H1 (cell line): Measurements from ENCODE around the gene PLCH2. TPM values are rescaled to one million over a fixed set of nuclear protein-coding genes. Genes with fewer than 3 reads are reported as not detected.
A peak's percentile ranks its signal among the peaks of the same experiment; 100 is the strongest.

Source experiments
- CTCF ChIA-PET: fragments of 300-600 bp; sonication (Branson Sonifier 250); formaldehyde crosslinking; loops from one replicate; lab custom pipeline; 2021; ENCODE audit not compliant: partially characterized antibody; lab: Charles Lee
- POLR2A ChIA-PET: fragments of 300-600 bp; sonication (Branson Sonifier 250); formaldehyde crosslinking; loops from one replicate; lab custom pipeline; 2021; ENCODE audit warnings: inconsistent platforms; ENCODE audit not compliant: partially characterized antibody; lab: Charles Lee
- DNase-seq, 2 experiments: peaks; one replicate each; pipeline versions ENCODE4 v3.0.0 to v3.0.0-alpha.2; 2010 to 2022; ENCODE audit warnings: low spot score in 2 of 2, low read depth in 1 of 2, mixed read lengths in 1 of 2
- FAIRE-seq: peaks from 2 replicates; lab custom pipeline; 2011; peaks lifted over from hg19 to GRCh38; lab: Jason Lieb, UNC
- H2AFZ ChIP-seq: 2 replicates; pipeline ENCODE4 v1.8.1; 2012; ENCODE audit warnings: low read length, inconsistent platforms
- H2AK5ac ChIP-seq: 2 replicates; pipeline ENCODE4 v1.6.1; 2013; ENCODE audit warnings: low read depth, low read length
- H2BK120ac ChIP-seq: replicated peaks from 2 replicates; pipeline ENCODE3; 2013; ENCODE audit warnings: low read depth, low read length, inconsistent platforms
- H2BK12ac ChIP-seq: 2 replicates; pipeline ENCODE4 v1.6.1; 2013; ENCODE audit warnings: low read depth, low read length
- H2BK15ac ChIP-seq: 2 replicates; pipeline ENCODE4 v1.6.1; 2013; ENCODE audit warnings: low read length
- H2BK20ac ChIP-seq: 2 replicates; pipeline ENCODE4 v1.6.1; 2013; ENCODE audit warnings: low read length
- H2BK5ac ChIP-seq: 2 replicates; pipeline ENCODE4 v1.6.1; 2013; ENCODE audit warnings: low read depth, low read length
- H3K14ac ChIP-seq: 2 replicates; pipeline ENCODE4 v1.6.1; 2013; ENCODE audit warnings: inconsistent platforms; ENCODE audit not compliant: insufficient read length
- H3K18ac ChIP-seq: 2 replicates; pipeline ENCODE4 v1.6.1; 2013; ENCODE audit warnings: low read length; ENCODE audit errors: extremely low read depth
- H3K23ac ChIP-seq: 2 replicates; pipeline ENCODE4 v1.6.1; 2013; ENCODE audit warnings: inconsistent platforms; ENCODE audit not compliant: insufficient read length
- H3K23me2 ChIP-seq: 2 replicates; pipeline ENCODE4 v1.6.1; 2013; ENCODE audit warnings: low read depth, low read length
- H3K27ac ChIP-seq: 2 replicates; pipeline ENCODE4 v1.6.1; 2011; ENCODE audit warnings: low read depth, low read length, inconsistent platforms
- H3K27me3 ChIP-seq, 4 experiments: replicated peaks in 1 of 4; 1 replicate in 1 of 4; 2 replicates in 3 of 4; pipeline versions ENCODE4 v1.6.1 to v1.8.1; 2011 to 2013; ENCODE audit warnings: low read length in 3 of 4, mild to moderate bottlenecking in 3 of 4, inconsistent platforms in 2 of 4, mixed read lengths in 2 of 4, moderate library complexity in 1 of 4; ENCODE audit not compliant: control insufficient read depth in 3 of 4, insufficient read depth in 3 of 4; ENCODE audit errors: extremely low read depth in 1 of 4
- H3K36me3 ChIP-seq, 4 experiments: 2 replicates each; pipeline versions ENCODE4 v1.6.1 to v1.8.1; 2011 to 2013; ENCODE audit warnings: mild to moderate bottlenecking in 4 of 4, low read length in 3 of 4, moderate library complexity in 2 of 4, control low read depth in 1 of 4, inconsistent platforms in 1 of 4; ENCODE audit not compliant: insufficient read depth in 4 of 4, control insufficient read depth in 2 of 4
- H3K4ac ChIP-seq: replicated peaks from 2 replicates; pipeline ENCODE3; 2013; ENCODE audit warnings: low read length, low read depth, mixed read lengths, inconsistent platforms; ENCODE audit not compliant: insufficient read length
- H3K4me1 ChIP-seq, 4 experiments: replicated peaks in 1 of 4; 1 replicate in 1 of 4; 2 replicates in 3 of 4; pipeline versions ENCODE4 v1.6.1 to v1.8.1; 2011 to 2013; ENCODE audit warnings: low read length in 3 of 4, inconsistent platforms in 2 of 4, mixed read lengths in 1 of 4; ENCODE audit not compliant: insufficient read depth in 4 of 4, control insufficient read depth in 3 of 4
- H3K4me2 ChIP-seq, 2 experiments: 2 replicates each; pipeline versions ENCODE4 v1.6.1 to v1.8.1; 2011 to 2013; ENCODE audit warnings: low read depth in 2 of 2, low read length in 2 of 2, control low read depth in 1 of 2, inconsistent platforms in 1 of 2, mild to moderate bottlenecking in 1 of 2; ENCODE audit not compliant: insufficient read depth in 1 of 2
- H3K4me3 ChIP-seq, 4 experiments: fragments of 200-600, 300-600 bp in 1 of 4; sonication (generic), shearing (Covaris generic), sonication (Bioruptor Twin) in 1 of 4; 2 replicates each; pipeline versions ENCODE4 v1.5.1 to v1.8.1; 2011 to 2016; ENCODE audit warnings: low read length in 4 of 4, low read depth in 3 of 4, control low read depth in 2 of 4, inconsistent platforms in 2 of 4, mild to moderate bottlenecking in 2 of 4, mixed read lengths in 1 of 4, moderate library complexity in 1 of 4; ENCODE audit not compliant: insufficient read depth in 2 of 4; ENCODE audit errors: extremely low read depth in 1 of 4
- H3K56ac ChIP-seq: replicated peaks from 2 replicates; pipeline ENCODE3; 2013; ENCODE audit warnings: low read depth, mild to moderate bottlenecking, mixed read lengths, low read length, inconsistent platforms; ENCODE audit not compliant: insufficient read length
- H3K79me1 ChIP-seq: 2 replicates; pipeline ENCODE4 v1.6.1; 2013; ENCODE audit warnings: low read depth, low read length, control low read depth
- H3K79me2 ChIP-seq, 2 experiments: 2 replicates each; pipeline versions ENCODE4 v1.6.1 to v1.8.1; 2012 to 2013; ENCODE audit warnings: low read length in 2 of 2, mild to moderate bottlenecking in 2 of 2, inconsistent platforms in 1 of 2; ENCODE audit not compliant: insufficient read depth in 2 of 2, control insufficient read depth in 1 of 2
- H3K9ac ChIP-seq, 4 experiments: replicated peaks in 1 of 4; 1 replicate in 1 of 4; 2 replicates in 3 of 4; pipeline versions ENCODE4 v1.6.1 to v1.8.1; 2011 to 2013; ENCODE audit warnings: low read depth in 3 of 4, low read length in 3 of 4, control low read depth in 2 of 4, mild to moderate bottlenecking in 2 of 4, moderate library complexity in 2 of 4, inconsistent platforms in 1 of 4; ENCODE audit errors: extremely low read depth in 1 of 4
- H3K9me3 ChIP-seq, 2 experiments: 2 replicates each; pipeline versions ENCODE4 v1.6.1 to v1.8.1; 2012 to 2013; ENCODE audit warnings: mild to moderate bottlenecking in 2 of 2, moderate library complexity in 2 of 2, control low read depth in 1 of 2, inconsistent platforms in 1 of 2, low read depth in 1 of 2, low read length in 1 of 2, mixed read lengths in 1 of 2; ENCODE audit not compliant: insufficient read depth in 2 of 2
- H4K20me1 ChIP-seq, 2 experiments: replicated peaks in 1 of 2; 2 replicates each; pipeline versions ENCODE3 to v1.8.1; 2011 to 2013; ENCODE audit warnings: inconsistent platforms in 2 of 2, low read length in 2 of 2, mild to moderate bottlenecking in 1 of 2; ENCODE audit not compliant: insufficient read depth in 2 of 2, control insufficient read depth in 1 of 2
- H4K5ac ChIP-seq: 2 replicates; pipeline ENCODE4 v1.6.1; 2013; ENCODE audit warnings: low read length, low read depth, mixed read lengths, inconsistent platforms; ENCODE audit not compliant: insufficient read length
- H4K8ac ChIP-seq: 2 replicates; pipeline ENCODE4 v1.8.0; 2013; ENCODE audit warnings: mild to moderate bottlenecking, moderate library complexity, low read length, inconsistent platforms; ENCODE audit not compliant: insufficient read depth; ENCODE audit errors: extremely low read depth
- H4K91ac ChIP-seq: replicated peaks from 2 replicates; pipeline ENCODE3; 2013; ENCODE audit warnings: low read length, mixed read lengths, inconsistent platforms; ENCODE audit not compliant: insufficient read length
- EZH2 ChIP-seq: fragments of 200-600 bp; sonication (generic); IDR thresholded peaks from 2 replicates; pipeline ENCODE4 v1.7.1; 2012; ENCODE audit warnings: low read depth, mild to moderate bottlenecking, moderate library complexity, low read length, inconsistent platforms; ENCODE audit not compliant: severe bottlenecking
- GABPA ChIP-seq: IDR thresholded peaks from 2 replicates; pipeline ENCODE4 v1.6.1; 2011; ENCODE audit warnings: mild to moderate bottlenecking, low read length, moderate library complexity, borderline replicate concordance; ENCODE audit not compliant: insufficient read depth
- SUZ12 ChIP-seq: fragments of 200-600 bp; sonication (generic); IDR thresholded peaks from 2 replicates; pipeline ENCODE4 v1.6.1; 2012; ENCODE audit warnings: mild to moderate bottlenecking, inconsistent platforms, low read length, moderate library complexity, mixed read lengths
- TAF7 ChIP-seq: optimal IDR thresholded peaks from 2 replicates; pipeline ENCODE3; 2011; ENCODE audit warnings: low read depth, mild to moderate bottlenecking, inconsistent platforms, low read length, moderate library complexity, borderline replicate concordance
- WGBS, 2 experiments: shearing (Covaris generic) in 1 of 2; methylation state at CpG; one replicate each; pipeline versions ENCODE4 v1.1.6 to v1.1.7; 2013 to 2015; ENCODE audit warnings: low lambda C conversion rate in 2 of 2, mixed read lengths in 2 of 2, inconsistent platforms in 1 of 2, low coverage in 1 of 2, missing lambda C conversion rate in 1 of 2; ENCODE audit not compliant: insufficient replicate concordance in 2 of 2, insufficient coverage in 1 of 2, insufficient read length in 1 of 2; ENCODE audit errors: extremely low coverage in 1 of 2, missing lambda C conversion rate in 1 of 2; 5-methylcytosine and 5-hydroxymethylcytosine counted together
- polyA plus RNA-seq, 7 experiments: library from polyadenylated mRNA; depleted of rRNA in 3 of 7; stranded (reverse) in 5 of 7; unstranded in 2 of 7; fragments of >200 nt in 5 of 7; fragments of 200-250 nt in 2 of 7; gene quantifications; 1 replicate in 5 of 7; 2 replicates in 1 of 7; 4 replicates in 1 of 7; pipeline versions ENCODE4 v1.2.1 to v1.2.3, GENCODE V29; 2011 to 2013; ENCODE audit warnings: missing spikeins in 2 of 7, mixed read lengths in 2 of 7
- total RNA-seq: library from RNA; stranded (reverse); fragmentation: NEBNext Ultra II Directional; extraction: Animal tissue kit (Norgen Biotek cat#: 25700); gene quantifications from 2 replicates; pipeline ENCODE4 v1.2.1, GENCODE V29; 2021

PLCH2 gene
- total and polyA plus RNA-seq, 2 of the 8 experiments (the other 6 are each of a cell fraction or from before 2014, with no cell fraction given): 0.14 to 0.19 TPM

DNA sequence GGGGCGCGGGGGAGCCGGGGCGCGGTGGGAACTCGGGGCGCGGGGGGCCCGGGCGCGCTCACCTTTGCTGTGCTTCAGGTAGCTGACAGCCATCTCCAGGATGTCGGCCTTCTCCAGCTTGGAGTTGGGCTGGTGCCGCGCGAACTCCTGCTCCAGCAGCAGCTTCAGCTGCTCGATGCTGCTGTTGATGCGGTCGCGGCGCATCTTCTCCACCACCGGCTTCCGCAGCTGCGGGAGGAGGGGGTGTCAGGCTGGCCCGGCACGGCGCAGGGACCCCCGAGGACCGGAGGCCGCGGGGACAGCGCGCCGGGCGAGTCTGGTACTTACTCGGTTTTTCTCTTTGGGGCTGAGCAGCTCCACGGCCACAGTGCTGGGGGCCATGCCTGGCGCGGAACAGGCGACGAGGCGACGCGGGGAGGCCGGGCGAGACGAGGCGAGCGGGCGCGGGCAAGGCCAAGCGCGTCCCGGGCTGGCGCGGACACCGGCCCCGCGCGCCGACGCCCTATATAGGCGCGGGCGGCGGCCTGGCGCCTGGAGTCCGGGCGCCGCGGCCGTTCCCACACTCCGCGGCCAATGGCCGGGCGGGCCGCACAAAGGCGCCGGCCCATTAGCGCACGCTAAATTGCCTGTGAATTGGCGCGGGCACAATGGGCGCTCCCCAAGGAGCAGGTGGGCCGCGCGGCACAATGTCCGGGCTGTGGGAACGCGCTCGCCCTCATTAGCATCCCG lies 53.9 kb downstream of the PLCH2 start, which contains the start of gene HES5:
HES5 (minus strand) TSS at position 480 of the 729 bp plus-strand sequence; CDS start at position 381, 99 bp downstream.
- no peak within 1 kb of the TSS for H2BK20ac ChIP-seq
- H2BK120ac ChIP-seq: no peak within 1 kb of the TSS
- peaks cover 5% of the 10 kb centered on the region for H3K79me1 ChIP-seq
- peak within 1 kb of the TSS in 3 of 4 experiments; percentile 11 to 58 (median 18); a peak in 3 of 8 replicates for H3K4me3 ChIP-seq
- H4K5ac ChIP-seq: no peak within 1 kb of the TSS
- peaks cover 30 to 80% (median 71%) of the 10 kb centered on the region in 4 experiments for H3K27me3 ChIP-seq
- no peak within 1 kb of the TSS for H3K4ac ChIP-seq
- H3K23me2 ChIP-seq: peaks cover 7% of the 10 kb centered on the region; the same call in 1 of the 2 replicates
- CTCF ChIA-PET: interaction anchor here (1.0 to 2.0 kb wide), 3 partner anchors 13 to 18 kb away, joined by 5 to 11 read pairs (median 5); no protein-coding TSS in a partner anchor
- WGBS, 2 experiments: 2% methylated on average over 62 of the region's 91 CpGs; no CpG with 5 or more reads in 1 of the 2 experiments
- no peak within 1 kb of the TSS for H4K91ac ChIP-seq
- no peak within 1 kb of the TSS for H2BK5ac ChIP-seq
- H3K4me2 ChIP-seq: peak within 1 kb of the TSS; percentile 53 to 89
- H3K23ac ChIP-seq: no peak within 1 kb of the TSS
- no peak within 1 kb of the TSS for H3K56ac ChIP-seq
- H4K20me1 ChIP-seq: peaks cover 6 to 21% of the 10 kb centered on the region in 2 experiments
- H2AFZ ChIP-seq: no peak within 1 kb of the TSS
- DNase-seq (peak in 1 of 2 experiments; percentile 67), FAIRE-seq (no peak)
- H3K79me2 ChIP-seq: peaks cover 7 to 10% of the 10 kb centered on the region in 2 experiments
- peaks cover 0 to 35% (median 23%) of the 10 kb centered on the region in 4 experiments; a peak in 6 of 7 replicates for H3K4me1 ChIP-seq
- no peaks in the 10 kb centered on the region for H3K9me3 ChIP-seq
- no peak within 1 kb of the TSS for H3K9ac ChIP-seq
- no peak within 1 kb of the TSS; the same call in 1 of the 2 replicates for H4K8ac ChIP-seq
- no peak within 1 kb of the TSS for H3K14ac ChIP-seq
- TF ChIP-seq TAF7 (no peak), SUZ12 (peak; percentile 65; the same call in 1 of the 2 replicates), EZH2 (peak; percentile 80), GABPA (0 out of 2 replicates have a peak, but pooled peaks have one; percentile 20)
- 0 out of 2 replicates have a peak within 1 kb of the TSS, but pooled peaks have one; percentile 27 for H2BK12ac ChIP-seq
- H2AK5ac ChIP-seq: no peak within 1 kb of the TSS
- H3K36me3 ChIP-seq: no peaks in the 10 kb centered on the region
- H3K27ac ChIP-seq: no peak within 1 kb of the TSS
- peak within 1 kb of the TSS; percentile 48 for H3K18ac ChIP-seq
- POLR2A ChIA-PET: interaction anchor here (1.2 to 1.4 kb wide), 3 partner anchors 16 to 123 kb away, joined by 3 to 5 read pairs (median 3); no protein-coding TSS in a partner anchor
- H2BK15ac ChIP-seq: no peak within 1 kb of the TSS
